HL-60 (cell line): ENCODE data around the gene UPF2.

Experiments
- CTCF ChIP-seq: IDR thresholded peaks from one replicate; pipeline ENCODE4 v1.5.1; 2011; ENCODE audit warnings: low read length, control low read depth, inconsistent platforms; ENCODE audit not compliant: insufficient read depth
- GABPA ChIP-seq: IDR thresholded peaks from 2 replicates; pipeline ENCODE4 v1.6.1; 2012; ENCODE audit warnings: low read depth
- POLR2AphosphoS5 ChIP-seq: IDR thresholded peaks from 2 replicates; pipeline ENCODE4 v1.6.1; 2012; ENCODE audit warnings: low read depth
- SPI1 ChIP-seq: IDR thresholded peaks from 2 replicates; pipeline ENCODE4 v1.6.1; 2012; ENCODE audit warnings: low read depth, mild to moderate bottlenecking, borderline replicate concordance

GRCh38 chr10:11880151-11881029 is 162.2 kb downstream of the UPF2 start:
- TF ChIP-seq CTCF: no peak
- no peak for TF ChIP-seq POLR2AphosphoS5
- TF ChIP-seq SPI1: no peak
- no peak for TF ChIP-seq GABPA
